Suprapubic skin (tissue), 4 donors: ENCODE results near the gene MIS12. TPM values are rescaled to one million over a fixed set of nuclear protein-coding genes. Genes with fewer than 3 reads are reported as not detected.

Experiments
- DNase-seq, 2 donors: peaks; one replicate each; pipeline ENCODE4 v3.0.0-alpha.2; 2019; ENCODE audit warnings: low spot score in 2 of 2
- H3K27ac ChIP-seq: fragments of 200-600 bp; sonication (generic); one replicate; pipeline ENCODE4 v1.5.1; 2019
- H3K27me3 ChIP-seq: fragments of 200-600 bp; sonication (generic); one replicate; pipeline ENCODE4 v1.5.1; 2019
- H3K36me3 ChIP-seq: fragments of 200-600 bp; sonication (generic); one replicate; pipeline ENCODE4 v1.5.1; 2019
- H3K4me1 ChIP-seq: fragments of 200-600 bp; sonication (generic); one replicate; pipeline ENCODE4 v1.5.1; 2019
- H3K4me3 ChIP-seq: fragments of 200-600 bp; sonication (generic); one replicate; pipeline ENCODE4 v1.5.1; 2019; ENCODE audit warnings: mild to moderate bottlenecking
- H3K9me3 ChIP-seq: fragments of 200-600 bp; sonication (generic); one replicate; pipeline ENCODE4 v1.5.1; 2019
- EP300 ChIP-seq: sonication (generic); formaldehyde crosslinking; IDR thresholded peaks from one replicate; pipeline ENCODE4 v1.6.1; 2017; ENCODE audit warnings: antibody characterized with exemption
- POLR2A ChIP-seq, 2 donors: fragments of 450-650 bp; IDR thresholded peaks; one replicate each; pipeline ENCODE4 v1.6.1; 2017; ENCODE audit warnings: antibody characterized with exemption in 2 of 2, mild to moderate bottlenecking in 2 of 2, moderate library complexity in 2 of 2
- POLR2AphosphoS5 ChIP-seq, 3 donors: sonication (generic); formaldehyde crosslinking; IDR thresholded peaks; one replicate each; pipeline ENCODE4 v1.6.1; 2017; ENCODE audit warnings: antibody characterized with exemption in 3 of 3
- WGBS: methylation state at CpG from one replicate; pipeline ENCODE4 v1.1.5; 2018; 5-methylcytosine and 5-hydroxymethylcytosine counted together
- total RNA-seq, 4 donors: library from RNA; depleted of rRNA; stranded (reverse); fragments of >200 nt; gene quantifications; one replicate each; pipeline ENCODE4 v1.1.0, GENCODE V29; 2016
- TF ChIP-seq, protein P1 (sequence below), 2 donors: fragments of 200-600 bp in 1 of 2; fragments of 450-650 bp in 1 of 2; sonication (generic) in 1 of 2; IDR thresholded peaks; one replicate each; pipeline ENCODE4 v1.5.1; 2016 to 2019; ENCODE audit warnings: antibody characterized with exemption in 2 of 2, mild to moderate bottlenecking in 1 of 2, moderate library complexity in 1 of 2

The MIS12 gene
- total RNA-seq, 4 donors from 2014 or later = 5.8 to 15.2 (median 8.1) TPM

- H3K36me3 ChIP-seq = peaks cover 16% of the 10 kb centered on the region
- H3K4me1 ChIP-seq = no peaks in the 10 kb centered on the region
- TF ChIP-seq POLR2AphosphoS5 (IDR thresholded peaks at IDR 0.05) (no peak), POLR2A (IDR thresholded peaks at IDR 0.05) (no peak), EP300 (no peak)
- TF ChIP-seq, protein P1, sequence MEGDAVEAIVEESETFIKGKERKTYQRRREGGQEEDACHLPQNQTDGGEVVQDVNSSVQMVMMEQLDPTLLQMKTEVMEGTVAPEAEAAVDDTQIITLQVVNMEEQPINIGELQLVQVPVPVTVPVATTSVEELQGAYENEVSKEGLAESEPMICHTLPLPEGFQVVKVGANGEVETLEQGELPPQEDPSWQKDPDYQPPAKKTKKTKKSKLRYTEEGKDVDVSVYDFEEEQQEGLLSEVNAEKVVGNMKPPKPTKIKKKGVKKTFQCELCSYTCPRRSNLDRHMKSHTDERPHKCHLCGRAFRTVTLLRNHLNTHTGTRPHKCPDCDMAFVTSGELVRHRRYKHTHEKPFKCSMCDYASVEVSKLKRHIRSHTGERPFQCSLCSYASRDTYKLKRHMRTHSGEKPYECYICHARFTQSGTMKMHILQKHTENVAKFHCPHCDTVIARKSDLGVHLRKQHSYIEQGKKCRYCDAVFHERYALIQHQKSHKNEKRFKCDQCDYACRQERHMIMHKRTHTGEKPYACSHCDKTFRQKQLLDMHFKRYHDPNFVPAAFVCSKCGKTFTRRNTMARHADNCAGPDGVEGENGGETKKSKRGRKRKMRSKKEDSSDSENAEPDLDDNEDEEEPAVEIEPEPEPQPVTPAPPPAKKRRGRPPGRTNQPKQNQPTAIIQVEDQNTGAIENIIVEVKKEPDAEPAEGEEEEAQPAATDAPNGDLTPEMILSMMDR (IDR thresholded peaks at IDR 0.05) = no peak
- WGBS = 90% methylated on average over 5 of the region's 5 CpGs
- H3K4me3 ChIP-seq = no peak overlapping the region
- H3K9me3 ChIP-seq = no peaks in the 10 kb centered on the region
- no peak for DNase-seq
- H3K27ac ChIP-seq = no peak overlapping the region
- no peaks in the 10 kb centered on the region for H3K27me3 ChIP-seq
These were observed 19.9 kb downstream of the MIS12 start for GRCh38 chr17:5506307-5506706.

DNA sequence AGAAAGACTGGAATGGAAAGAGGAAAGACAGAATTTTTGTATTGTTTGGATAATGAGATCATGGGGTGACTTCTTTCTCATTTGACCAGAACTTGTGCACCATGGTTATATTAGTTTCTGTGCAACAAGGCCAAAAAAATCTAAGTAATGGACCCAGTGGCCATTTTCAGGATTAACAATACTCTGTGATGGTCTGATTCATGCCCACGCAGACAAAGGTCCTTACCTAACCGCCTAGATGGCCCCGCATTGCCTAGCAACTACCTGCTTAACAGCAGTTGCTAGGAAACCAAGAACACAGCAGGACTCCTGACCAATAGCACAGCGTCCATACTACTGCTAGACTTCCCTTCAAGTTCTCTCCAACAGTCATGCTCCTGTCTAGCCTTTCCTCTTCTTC is 22.4 kb downstream of the MIS12 start:
- Histone ChIP-seq H3K27me3 (no peaks in the 10 kb centered on the region), H3K4me1 (no peaks in the 10 kb centered on the region), H3K9me3 (no peaks in the 10 kb centered on the region), H3K4me3 (no peak overlapping the region), H3K27ac (no peak overlapping the region), H3K36me3 (peaks cover 14% of the 10 kb centered on the region)
- 67% methylated on average over 4 of the region's 4 CpGs for WGBS
- TF ChIP-seq, protein P1 (IDR thresholded peaks at IDR 0.05) = no peak
- no peak for TF ChIP-seq EP300
- TF ChIP-seq POLR2AphosphoS5 (IDR thresholded peaks at IDR 0.05) = no peak
- no peak for TF ChIP-seq POLR2A (IDR thresholded peaks at IDR 0.05)
- DNase-seq = no peak

DNA sequence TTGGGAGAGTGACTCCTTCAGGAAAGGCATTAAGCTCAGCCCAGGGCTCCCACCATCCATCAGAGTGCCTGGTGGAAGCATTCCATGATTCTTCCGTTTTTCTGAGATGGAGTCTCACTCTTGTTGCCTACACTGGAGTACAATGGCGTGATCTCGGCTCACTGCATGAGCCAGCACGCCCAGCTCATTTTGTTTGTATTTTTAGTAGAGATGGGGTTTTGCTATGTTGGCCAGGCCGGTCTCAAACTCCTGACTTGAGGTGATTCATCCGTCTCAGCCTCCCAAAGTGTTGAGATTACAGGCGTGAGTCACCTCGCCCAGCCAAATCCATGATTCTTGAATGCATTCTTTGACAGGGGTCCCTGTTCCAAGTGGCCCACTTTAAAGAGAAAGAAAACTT is 23.1 kb downstream of the MIS12 start:
- no peak overlapping the region for H3K27ac ChIP-seq
- no peak for TF ChIP-seq POLR2AphosphoS5 (IDR thresholded peaks at IDR 0.05)
- no peak for TF ChIP-seq POLR2A (IDR thresholded peaks at IDR 0.05)
- TF ChIP-seq EP300 = no peak
- TF ChIP-seq, protein P1 (IDR thresholded peaks at IDR 0.05) = no peak
- 83% methylated on average over 8 of the region's 8 CpGs for WGBS

GRCh38 chr17:5510771-5511170 is 24.4 kb downstream of the MIS12 start:
- no peaks in the 10 kb centered on the region for H3K27me3 ChIP-seq
- DNase-seq = peak in 1 of 2 donors; percentile 25
- no peak for TF ChIP-seq POLR2AphosphoS5 (IDR thresholded peaks at IDR 0.05)
- TF ChIP-seq, protein P1 (IDR thresholded peaks at IDR 0.05) = no peak
- no peak for TF ChIP-seq POLR2A (IDR thresholded peaks at IDR 0.05)
- TF ChIP-seq EP300 = no peak
- no peak overlapping the region for H3K4me3 ChIP-seq
- H3K9me3 ChIP-seq = no peaks in the 10 kb centered on the region
- 70% methylated on average over 8 of the region's 8 CpGs for WGBS
- peaks cover 23% of the 10 kb centered on the region for H3K36me3 ChIP-seq
- H3K4me1 ChIP-seq = no peaks in the 10 kb centered on the region
- H3K27ac ChIP-seq = peak overlapping the region; percentile 54

More for the DNA sequence above, 23.1 kb downstream of the MIS12 start:
- H3K4me3 ChIP-seq = no peak overlapping the region
- no peaks in the 10 kb centered on the region for H3K27me3 ChIP-seq
- no peaks in the 10 kb centered on the region for H3K4me1 ChIP-seq
- no peaks in the 10 kb centered on the region for H3K9me3 ChIP-seq
- peaks cover 20% of the 10 kb centered on the region for H3K36me3 ChIP-seq
- no peak for DNase-seq

- Histone ChIP-seq H3K9me3 (no peaks in the 10 kb centered on the region), H3K4me1 (no peaks in the 10 kb centered on the region), H3K27ac (no peak overlapping the region), H3K4me3 (no peak overlapping the region), H3K36me3 (peaks cover 31% of the 10 kb centered on the region), H3K27me3 (no peaks in the 10 kb centered on the region)
- 65% methylated on average over 17 of the region's 17 CpGs for WGBS
- TF ChIP-seq POLR2A (IDR thresholded peaks at IDR 0.05) (no peak), POLR2AphosphoS5 (IDR thresholded peaks at IDR 0.05) (no peak), EP300 (no peak)
- TF ChIP-seq, protein P1 (IDR thresholded peaks at IDR 0.05) = no peak
- peak in 1 of 2 donors; percentile 49 for DNase-seq
These were observed 25.2 kb downstream of the MIS12 start for GRCh38 chr17:5511401-5512225.
